ENCODE results near the gene CEP57L1. TPM values are rescaled to one million over a fixed set of nuclear protein-coding genes. Genes with fewer than 3 reads are reported as not detected.

The CEP57L1 gene
- total RNA-seq, result 14.5 and 15.8 TPM in 2 replicates

- intact Hi-C loops (cut with micrococcal nuclease), result loop anchor here (1.0 to 10.0 kb wide), 23 partner anchors 22 to 1980 kb away; partner anchors contain the start of genes AFG1L, AK9, ARMC2 and BEND3
These were observed at the start of gene CEP57L1 for GRCh38 chr6:109095036-109095834. Gene CEP57L1 (plus strand): TSS chr6:109095507. CDS start chr6:109145222, 49,715 bp downstream.

GRCh38 chr6:109048176-109048575 lies 47.1 kb upstream of the CEP57L1 start:
- intact Hi-C loops (cut with micrococcal nuclease), result no loop called here

DNA sequence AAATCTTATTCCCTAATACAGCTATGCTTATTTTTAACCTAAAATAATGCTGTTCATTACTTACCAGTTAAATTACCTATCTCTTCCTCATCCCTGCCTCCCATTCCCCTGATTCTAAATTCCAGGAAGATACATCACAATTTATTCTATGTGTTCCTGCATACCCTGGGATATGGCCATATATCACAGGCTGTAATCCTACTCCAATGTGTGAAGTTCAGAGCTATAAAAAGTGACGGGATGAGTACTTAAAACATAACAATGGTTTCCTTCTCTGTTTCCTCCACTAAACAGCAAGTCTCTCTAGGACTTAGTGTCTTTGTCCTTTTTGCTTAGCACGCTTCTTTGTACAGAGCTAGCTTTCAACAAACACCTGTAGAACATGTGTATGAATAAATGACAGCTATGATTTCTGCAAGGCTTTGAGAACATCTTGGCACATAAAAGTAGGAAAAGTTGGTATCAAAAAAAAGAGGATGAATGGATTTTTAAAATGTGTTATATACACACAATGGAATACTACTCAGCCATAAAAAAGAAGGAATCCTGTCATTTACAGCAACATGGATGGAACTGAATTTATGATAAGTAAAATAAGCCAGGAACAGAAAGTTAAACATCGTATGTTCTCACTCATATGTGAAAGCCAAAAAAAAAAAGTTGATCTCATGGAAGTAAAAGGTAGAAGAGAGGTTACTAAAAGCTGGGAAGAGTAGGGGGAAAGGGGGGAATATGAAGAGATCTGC lies 46.5 kb upstream of the CEP57L1 start:
- intact Hi-C loops (cut with micrococcal nuclease), result no loop called here

DNA sequence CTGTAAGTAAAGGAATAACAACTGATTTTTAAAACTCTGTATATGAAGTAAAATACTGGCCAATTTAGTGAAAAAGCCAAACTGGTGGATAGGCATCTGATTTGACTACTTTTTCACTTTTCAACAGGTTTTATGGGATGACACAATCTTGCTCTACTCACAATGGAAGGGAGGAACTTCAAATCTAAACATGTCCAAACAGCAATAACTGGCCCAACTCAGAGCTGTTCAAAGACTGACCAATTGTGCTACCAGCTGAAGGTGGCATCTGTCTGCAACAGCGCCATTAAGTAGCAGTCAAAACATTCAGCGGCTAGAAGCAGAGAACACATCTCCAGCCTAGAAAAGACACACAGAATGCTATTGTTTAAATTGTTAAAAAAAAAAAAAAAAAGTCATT lies 45.3 kb upstream of the CEP57L1 start:
- intact Hi-C loops (cut with micrococcal nuclease), result no loop called here

DNA sequence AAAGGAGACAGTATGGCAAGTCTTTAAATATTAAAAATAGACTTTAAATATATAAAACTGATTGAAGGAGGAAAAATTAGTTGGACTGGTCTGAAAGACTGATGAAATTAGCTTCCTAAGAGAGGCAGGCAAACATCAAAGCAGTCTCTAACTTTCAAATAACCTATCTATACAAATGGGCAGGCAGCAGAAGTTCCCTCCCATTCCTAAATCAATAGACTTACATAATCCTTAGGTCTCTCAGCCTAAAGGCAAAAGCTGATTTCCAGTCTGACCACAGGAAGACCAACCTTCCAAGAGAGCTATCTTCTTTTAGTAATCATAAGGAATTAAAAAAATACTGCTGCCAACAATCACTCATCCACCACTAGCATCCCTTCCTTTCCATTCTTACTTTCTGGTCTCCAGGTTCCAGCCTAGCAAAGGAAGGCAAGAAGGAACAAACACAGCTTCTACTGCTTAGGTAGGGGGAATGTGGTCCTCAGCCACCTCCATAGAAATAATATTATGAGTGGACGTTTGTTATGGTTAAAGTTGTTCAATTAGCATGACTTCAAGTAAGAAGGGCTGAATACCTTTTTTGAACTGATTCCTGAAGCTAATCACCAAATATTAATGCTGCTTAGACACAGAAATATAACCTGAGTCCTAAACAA lies 44.7 kb upstream of the CEP57L1 start:
- intact Hi-C loops (cut with micrococcal nuclease), result no loop called here

DNA sequence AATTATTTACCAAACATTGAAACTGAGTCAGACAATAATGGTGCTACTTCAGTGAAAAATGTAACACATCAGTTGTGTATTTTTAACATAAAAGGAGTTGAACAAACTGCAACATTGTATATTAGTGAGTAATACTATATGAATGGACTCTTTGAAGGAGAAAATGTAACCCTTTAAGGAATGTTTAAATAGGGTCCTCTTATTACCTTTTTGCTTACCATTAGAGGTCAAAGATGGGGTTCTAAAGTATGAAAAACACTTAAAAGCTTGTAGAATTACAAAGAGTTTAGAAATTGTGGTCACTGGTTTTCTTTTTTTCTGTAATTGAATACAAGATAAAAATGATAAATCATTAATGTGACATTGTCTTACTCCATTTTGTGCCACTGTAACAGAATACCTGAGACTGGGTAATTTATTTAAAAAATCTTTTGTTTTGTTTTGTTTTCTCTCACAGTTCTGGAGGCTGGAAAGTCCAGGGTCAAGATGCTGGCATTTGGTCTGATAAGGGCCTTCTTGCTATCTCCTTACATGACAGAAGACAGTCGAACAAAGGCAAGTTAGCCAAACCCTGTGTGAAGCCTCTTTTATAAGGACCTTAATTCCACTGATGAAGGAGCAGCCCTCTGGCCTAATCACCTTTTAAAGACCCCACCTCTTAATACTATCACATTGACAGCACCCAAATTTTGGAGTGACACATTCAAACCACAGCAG lies 43.8 kb upstream of the CEP57L1 start:
- intact Hi-C loops (cut with micrococcal nuclease), result no loop called here

DNA sequence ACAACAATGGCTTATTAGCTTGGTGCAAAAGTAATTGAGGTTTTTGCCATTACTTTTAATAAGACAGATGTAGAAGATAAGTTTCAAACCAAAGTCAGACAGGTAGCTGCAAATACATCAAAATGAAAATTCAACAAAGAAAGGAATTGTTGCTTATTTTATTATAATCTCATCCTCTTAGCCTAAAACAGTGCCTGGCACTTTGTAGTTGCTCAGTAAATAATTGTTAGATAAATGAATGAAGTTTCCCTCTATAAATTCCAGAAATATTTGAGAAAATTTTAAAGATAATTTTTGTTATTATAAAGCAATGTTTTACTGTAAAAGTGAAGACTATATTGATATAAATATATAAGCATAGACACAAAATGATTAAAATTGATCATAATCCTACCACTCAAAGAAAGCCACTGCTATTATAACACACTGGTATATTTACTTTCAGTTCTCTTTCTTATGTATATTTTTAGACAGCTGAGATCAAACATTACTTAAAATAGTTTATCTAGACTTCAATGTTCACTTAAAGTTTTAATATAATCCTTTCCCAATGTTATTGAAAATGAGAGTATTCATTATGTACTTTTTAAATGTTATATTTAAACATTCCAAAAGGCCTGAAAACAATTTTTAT lies 43.2 kb upstream of the CEP57L1 start:
- intact Hi-C loops (cut with micrococcal nuclease), result no loop called here

DNA sequence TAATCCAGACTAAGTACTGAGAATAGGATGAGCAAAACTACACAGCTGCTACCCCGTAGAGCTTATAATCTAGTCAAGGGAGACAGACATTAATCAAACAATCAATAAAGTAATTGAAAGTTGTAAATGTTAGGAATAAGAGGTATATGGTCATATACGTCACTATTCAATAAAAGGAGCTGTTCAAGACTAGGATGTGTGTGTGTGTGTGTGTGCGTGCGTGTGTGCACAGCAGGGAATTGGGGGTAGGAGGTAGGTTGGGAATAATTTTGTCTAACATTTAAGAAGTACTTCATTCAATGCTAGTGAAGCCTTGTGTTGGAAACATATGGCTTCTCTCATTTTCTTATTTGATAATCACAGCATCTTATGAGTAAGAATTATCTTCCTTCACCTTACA lies 42.5 kb upstream of the CEP57L1 start:
- intact Hi-C loops (cut with micrococcal nuclease), result no loop called here

GRCh38 chr6:109053336-109053735 lies 42.0 kb upstream of the CEP57L1 start:
- intact Hi-C loops (cut with micrococcal nuclease), result no loop called here

GRCh38 chr6:109055771-109056235 lies 39.5 kb upstream of the CEP57L1 start:
- intact Hi-C loops (cut with micrococcal nuclease), result loop anchor here (5.0 kb wide), 1 partner anchor 99 kb away; no protein-coding TSS in a partner anchor

- intact Hi-C loops (cut with micrococcal nuclease), result loop anchor here (5.0 kb wide), 1 partner anchor 99 kb away; no protein-coding TSS in a partner anchor
These were observed 38.6 kb upstream of the CEP57L1 start for GRCh38 chr6:109056661-109057060.

DNA sequence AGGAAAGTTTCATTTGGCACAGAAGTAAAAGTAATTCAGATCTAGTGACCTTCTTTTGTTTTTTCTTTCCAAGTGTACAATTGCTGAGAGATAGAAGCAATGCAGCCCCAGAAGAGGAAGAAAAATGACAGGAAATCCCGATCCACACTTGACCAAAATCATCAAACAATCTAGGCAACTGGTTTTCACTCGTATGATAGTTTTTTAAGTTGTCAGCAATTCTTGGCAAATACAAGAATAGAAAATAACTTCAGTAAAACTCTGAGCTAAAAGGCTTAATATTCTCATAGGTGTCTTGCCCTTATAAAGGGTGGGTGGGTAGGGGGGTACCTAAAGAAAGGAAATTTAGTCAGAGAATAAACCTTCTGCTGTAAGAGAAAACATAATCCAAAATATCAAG lies 36.7 kb upstream of the CEP57L1 start:
- intact Hi-C loops (cut with micrococcal nuclease), result loop anchor here (1.0 to 5.0 kb wide), 3 partner anchors 15 to 101 kb away; no protein-coding TSS in a partner anchor

GRCh38 chr6:109059153-109059552 lies 36.2 kb upstream of the CEP57L1 start:
- intact Hi-C loops (cut with micrococcal nuclease), result loop anchor here (1.0 to 5.0 kb wide), 3 partner anchors 14 to 102 kb away; no protein-coding TSS in a partner anchor

- intact Hi-C loops (cut with micrococcal nuclease), result loop anchor here (1.0 to 5.0 kb wide), 3 partner anchors 14 to 102 kb away; no protein-coding TSS in a partner anchor
These were observed 35.7 kb upstream of the CEP57L1 start for GRCh38 chr6:109059571-109060021.

DNA sequence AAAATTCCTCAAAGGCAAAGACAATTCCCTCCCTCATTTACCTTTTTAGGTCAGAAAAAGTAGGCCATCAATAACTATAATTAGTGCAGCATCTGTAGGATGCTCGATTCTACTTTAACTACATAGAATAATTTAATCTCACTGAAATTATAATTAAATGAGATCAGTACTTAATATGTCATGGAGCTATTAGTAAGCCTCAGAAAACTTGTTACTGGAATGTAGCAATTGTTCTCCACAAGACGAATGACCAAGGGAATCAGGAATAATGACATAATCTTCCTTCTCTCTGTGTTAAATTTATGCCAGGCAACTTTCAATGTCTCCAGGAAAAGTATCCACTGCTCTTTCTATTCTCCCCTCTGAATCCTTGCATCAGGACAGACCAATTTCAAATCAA lies 34.7 kb upstream of the CEP57L1 start:
- intact Hi-C loops (cut with micrococcal nuclease), result no loop called here

DNA sequence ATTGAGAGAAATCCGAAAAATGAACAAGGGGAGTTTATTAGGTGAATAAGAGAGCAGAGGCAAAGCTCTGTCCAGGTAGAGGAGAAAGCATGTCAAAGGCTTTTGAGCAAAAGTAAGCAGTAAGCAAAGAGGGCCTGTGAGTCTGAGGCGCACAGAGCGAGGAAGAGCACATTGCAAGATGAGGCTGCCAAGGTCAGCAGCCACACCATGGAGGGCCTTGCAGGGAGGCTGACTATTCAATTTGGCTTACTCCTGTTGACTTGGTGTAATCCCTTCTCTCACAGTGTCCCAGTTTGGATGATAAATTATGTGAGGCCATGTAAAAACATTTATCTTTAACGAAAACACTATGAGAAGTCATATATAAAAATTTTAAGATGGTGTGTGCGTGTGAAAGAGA lies 33.1 kb upstream of the CEP57L1 start:
- intact Hi-C loops (cut with micrococcal nuclease), result no loop called here

DNA sequence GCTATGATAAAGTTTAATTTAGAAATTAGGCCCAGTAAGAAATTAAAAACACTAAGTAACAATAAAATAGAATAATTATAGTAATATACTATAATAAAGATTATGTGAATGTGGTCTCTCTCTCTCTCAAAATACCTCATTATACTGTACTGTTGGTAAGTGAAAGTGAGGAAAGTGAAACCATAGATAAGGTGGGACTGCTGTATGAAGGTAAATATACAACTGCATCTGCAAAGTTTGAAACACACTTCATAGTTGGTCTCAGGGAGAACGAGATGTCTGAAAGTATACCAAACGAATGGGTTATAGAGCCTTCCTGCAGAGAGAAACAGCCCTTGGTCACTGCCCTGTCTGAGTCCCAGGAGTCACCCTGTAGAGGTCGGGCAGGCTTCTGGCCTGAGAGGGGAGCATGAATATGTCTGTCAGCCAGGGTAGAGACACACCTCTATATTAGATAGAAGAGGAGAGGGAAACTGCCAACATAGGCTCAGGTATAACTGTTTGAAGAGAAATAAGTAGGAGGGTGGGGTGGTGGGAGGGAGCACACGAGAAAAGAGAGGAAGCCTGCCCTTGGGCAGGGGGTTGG lies 32.4 kb upstream of the CEP57L1 start:
- intact Hi-C loops (cut with micrococcal nuclease), result no loop called here

DNA sequence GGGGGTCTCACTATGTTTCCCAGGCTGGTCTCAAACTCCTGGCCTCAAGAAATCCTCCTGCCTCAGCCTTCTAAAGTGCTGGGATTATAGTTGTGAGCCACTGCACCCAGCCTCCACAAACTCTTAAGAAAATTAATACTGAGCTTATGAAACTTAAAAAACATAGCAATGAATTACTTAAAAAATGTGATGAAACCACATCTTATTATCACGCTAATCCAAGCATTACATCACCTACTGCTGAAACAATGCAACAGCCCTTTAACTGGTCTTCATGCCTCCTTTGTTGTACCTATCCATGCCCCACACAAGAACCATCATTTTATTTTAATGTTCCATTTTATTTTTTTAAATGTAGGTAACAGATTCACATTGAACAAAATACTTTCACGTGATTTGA lies 25.6 kb upstream of the CEP57L1 start:
- intact Hi-C loops (cut with micrococcal nuclease), result loop anchor here (5.0 kb wide), 1 partner anchor 512 kb away; no protein-coding TSS in a partner anchor

DNA sequence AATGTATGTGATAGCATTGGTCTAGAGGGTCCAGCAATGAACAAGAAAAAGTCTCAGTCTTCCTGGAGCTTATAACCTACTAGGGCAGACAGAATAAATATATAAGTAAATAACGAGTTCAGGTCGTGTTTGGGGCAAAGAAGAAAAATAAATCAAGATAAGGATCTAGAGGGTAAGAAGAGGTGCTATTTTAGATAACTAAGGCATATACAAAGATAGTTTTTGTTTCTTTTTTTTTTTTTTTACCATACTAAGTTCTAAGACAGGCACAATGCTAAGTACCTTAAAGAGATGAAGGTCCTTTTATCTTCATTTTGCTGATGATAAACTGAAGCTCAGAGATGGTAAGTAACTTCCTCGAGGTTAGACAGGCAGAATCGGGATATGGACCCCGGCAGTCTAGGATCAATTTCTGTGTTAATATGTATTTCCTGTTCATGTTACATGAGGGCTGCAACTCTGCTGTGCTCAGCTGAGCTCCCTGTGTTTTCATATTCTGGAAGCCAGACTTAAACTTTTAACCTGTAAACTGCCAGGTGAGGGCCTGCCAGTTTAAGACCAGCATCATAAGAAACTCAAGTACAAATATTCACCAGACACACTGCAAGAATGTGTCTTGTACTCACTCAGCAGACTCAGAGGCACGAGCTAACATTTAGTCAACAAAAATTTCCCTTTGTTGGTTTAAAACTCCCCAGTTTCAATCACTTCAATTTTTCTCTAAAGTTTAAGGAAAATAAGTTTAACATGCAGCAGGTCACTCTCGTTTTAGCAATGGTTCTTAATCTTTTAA lies 24.0 kb upstream of the CEP57L1 start:
- intact Hi-C loops (cut with micrococcal nuclease), result loop anchor here (5.0 kb wide), 1 partner anchor 514 kb away; no protein-coding TSS in a partner anchor

Measured in T-helper 1 cell treated with Interleukin-12 subunit alpha and Interleukin-12 subunit beta and Interleukin-4 antibody, amounts not matched to agents 30 ng/mL and 1 ng/mL, for 36 hours (primary cell).